Astrocyte (in vitro differentiated cells and primary cell): Measurements from ENCODE around the gene OAS3. TPM values are rescaled to one million over a fixed set of nuclear protein-coding genes. Genes with fewer than 3 reads are reported as not detected.

ENCODE experiments used
- DNase-seq: peaks from one replicate; pipeline ENCODE4 v3.0.0-alpha.2; 2010; ENCODE audit warnings: low read depth
- FAIRE-seq: peaks from 2 replicates; lab custom pipeline; 2011; peaks lifted over from hg19 to GRCh38; lab: Jason Lieb, UNC
- H2AFZ ChIP-seq: 2 replicates; pipeline ENCODE4 v1.6.0; 2012; ENCODE audit warnings: low read depth, low read length, inconsistent platforms
- H3K27ac ChIP-seq: 2 replicates; pipeline ENCODE4 v1.5.1; 2011; ENCODE audit warnings: low read depth, low read length, inconsistent platforms
- H3K27me3 ChIP-seq: 2 replicates; pipeline ENCODE4 v1.6.0; 2011; ENCODE audit warnings: low read length, inconsistent platforms; ENCODE audit not compliant: insufficient read depth
- H3K36me3 ChIP-seq: 2 replicates; pipeline ENCODE4 v1.5.1; 2011; ENCODE audit warnings: low read length, inconsistent platforms; ENCODE audit not compliant: insufficient read depth
- H3K4me1 ChIP-seq: 2 replicates; pipeline ENCODE4 v1.5.1; 2011; ENCODE audit warnings: low read length, inconsistent platforms; ENCODE audit not compliant: insufficient read depth
- H3K4me2 ChIP-seq: 2 replicates; pipeline ENCODE4 v1.6.0; 2012; ENCODE audit warnings: low read length, inconsistent platforms
- H3K4me3 ChIP-seq: 2 replicates; pipeline ENCODE4 v1.5.1; 2011; ENCODE audit warnings: low read depth, mild to moderate bottlenecking, low read length, inconsistent platforms; ENCODE audit not compliant: insufficient read depth
- H3K79me2 ChIP-seq: 2 replicates; pipeline ENCODE4 v1.6.0; 2012; ENCODE audit warnings: mild to moderate bottlenecking, low read length, inconsistent platforms; ENCODE audit not compliant: insufficient read depth
- H3K9ac ChIP-seq: 2 replicates; pipeline ENCODE4 v1.6.0; 2012; ENCODE audit warnings: mild to moderate bottlenecking, low read length, inconsistent platforms
- H3K9me3 ChIP-seq: 2 replicates; pipeline ENCODE4 v1.5.1; 2012; ENCODE audit warnings: low read depth, mild to moderate bottlenecking, low read length, inconsistent platforms; ENCODE audit not compliant: insufficient read depth
- H4K20me1 ChIP-seq: 2 replicates; pipeline ENCODE4 v1.6.0; 2012; ENCODE audit warnings: low read length, inconsistent platforms; ENCODE audit not compliant: insufficient read depth
- H3K27ac Mint-ChIP-seq: one replicate; pipeline ENCODE4 v1.8.0; 2021; ENCODE audit warnings: mild to moderate bottlenecking, mixed read lengths; ENCODE audit not compliant: unreplicated experiment
- H3K27me3 Mint-ChIP-seq: one replicate; pipeline ENCODE4 v1.8.0; 2021; ENCODE audit warnings: low read depth, mixed read lengths; ENCODE audit not compliant: unreplicated experiment
- H3K36me3 Mint-ChIP-seq: one replicate; pipeline ENCODE4 v1.8.0; 2021; ENCODE audit warnings: low read depth, mixed read lengths; ENCODE audit not compliant: unreplicated experiment
- H3K4me1 Mint-ChIP-seq: one replicate; pipeline ENCODE4 v1.8.0; 2021; ENCODE audit warnings: low read depth, mixed read lengths; ENCODE audit not compliant: unreplicated experiment
- H3K4me3 Mint-ChIP-seq: one replicate; pipeline ENCODE4 v1.8.0; 2021; ENCODE audit warnings: mild to moderate bottlenecking, moderate library complexity, mixed read lengths; ENCODE audit not compliant: unreplicated experiment
- H3K9me3 Mint-ChIP-seq: one replicate; pipeline ENCODE4 v1.8.0; 2021; ENCODE audit warnings: mild to moderate bottlenecking, mixed read lengths; ENCODE audit not compliant: unreplicated experiment
- EZH2 ChIP-seq: IDR thresholded peaks from 2 replicates; pipeline ENCODE4 v1.6.1; 2012; ENCODE audit warnings: mild to moderate bottlenecking, low read length, inconsistent platforms; ENCODE audit not compliant: insufficient read depth
- total RNA-seq: library from RNA; stranded (reverse); gene quantifications from 2 replicates; pipeline ENCODE4 v1.2.1, GENCODE V29; 2021
- TF ChIP-seq, protein P1 (sequence below): IDR thresholded peaks from 2 replicates; pipeline ENCODE4 v1.5.1; 2011; ENCODE audit warnings: low read depth, mild to moderate bottlenecking, inconsistent platforms, low read length, moderate library complexity; ENCODE audit not compliant: insufficient read depth

OAS3 gene
- total RNA-seq, 1 donor from 2014 or later = 33.8 TPM

- Histone ChIP-seq H4K20me1 (no peaks in the 10 kb centered on the region), H3K36me3 (no peaks in the 10 kb centered on the region), H3K27ac (no peak overlapping the region), H3K27me3 (no peaks in the 10 kb centered on the region), H3K4me3 (no peak overlapping the region), H3K9ac (no peak overlapping the region), H3K9me3 (no peaks in the 10 kb centered on the region), H3K4me2 (no peak overlapping the region), H2AFZ (no peak overlapping the region), H3K79me2 (no peaks in the 10 kb centered on the region), H3K4me1 (no peaks in the 10 kb centered on the region)
- no peak overlapping the region for H3K27ac Mint-ChIP-seq
- H3K4me3 Mint-ChIP-seq = no peak overlapping the region
- no peaks in the 10 kb centered on the region for H3K4me1 Mint-ChIP-seq
- peaks cover 33% of the 10 kb centered on the region for H3K27me3 Mint-ChIP-seq
- H3K9me3 Mint-ChIP-seq = peaks cover 12% of the 10 kb centered on the region
- H3K36me3 Mint-ChIP-seq = peaks cover 43% of the 10 kb centered on the region
- DNase-seq (no peak), FAIRE-seq (no peak)
- TF ChIP-seq, protein P1, sequence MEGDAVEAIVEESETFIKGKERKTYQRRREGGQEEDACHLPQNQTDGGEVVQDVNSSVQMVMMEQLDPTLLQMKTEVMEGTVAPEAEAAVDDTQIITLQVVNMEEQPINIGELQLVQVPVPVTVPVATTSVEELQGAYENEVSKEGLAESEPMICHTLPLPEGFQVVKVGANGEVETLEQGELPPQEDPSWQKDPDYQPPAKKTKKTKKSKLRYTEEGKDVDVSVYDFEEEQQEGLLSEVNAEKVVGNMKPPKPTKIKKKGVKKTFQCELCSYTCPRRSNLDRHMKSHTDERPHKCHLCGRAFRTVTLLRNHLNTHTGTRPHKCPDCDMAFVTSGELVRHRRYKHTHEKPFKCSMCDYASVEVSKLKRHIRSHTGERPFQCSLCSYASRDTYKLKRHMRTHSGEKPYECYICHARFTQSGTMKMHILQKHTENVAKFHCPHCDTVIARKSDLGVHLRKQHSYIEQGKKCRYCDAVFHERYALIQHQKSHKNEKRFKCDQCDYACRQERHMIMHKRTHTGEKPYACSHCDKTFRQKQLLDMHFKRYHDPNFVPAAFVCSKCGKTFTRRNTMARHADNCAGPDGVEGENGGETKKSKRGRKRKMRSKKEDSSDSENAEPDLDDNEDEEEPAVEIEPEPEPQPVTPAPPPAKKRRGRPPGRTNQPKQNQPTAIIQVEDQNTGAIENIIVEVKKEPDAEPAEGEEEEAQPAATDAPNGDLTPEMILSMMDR = no peak
- TF ChIP-seq EZH2 = no peak
These were observed 25.1 kb downstream of the OAS3 start for GRCh38 chr12:112963227-112963861.

DNA sequence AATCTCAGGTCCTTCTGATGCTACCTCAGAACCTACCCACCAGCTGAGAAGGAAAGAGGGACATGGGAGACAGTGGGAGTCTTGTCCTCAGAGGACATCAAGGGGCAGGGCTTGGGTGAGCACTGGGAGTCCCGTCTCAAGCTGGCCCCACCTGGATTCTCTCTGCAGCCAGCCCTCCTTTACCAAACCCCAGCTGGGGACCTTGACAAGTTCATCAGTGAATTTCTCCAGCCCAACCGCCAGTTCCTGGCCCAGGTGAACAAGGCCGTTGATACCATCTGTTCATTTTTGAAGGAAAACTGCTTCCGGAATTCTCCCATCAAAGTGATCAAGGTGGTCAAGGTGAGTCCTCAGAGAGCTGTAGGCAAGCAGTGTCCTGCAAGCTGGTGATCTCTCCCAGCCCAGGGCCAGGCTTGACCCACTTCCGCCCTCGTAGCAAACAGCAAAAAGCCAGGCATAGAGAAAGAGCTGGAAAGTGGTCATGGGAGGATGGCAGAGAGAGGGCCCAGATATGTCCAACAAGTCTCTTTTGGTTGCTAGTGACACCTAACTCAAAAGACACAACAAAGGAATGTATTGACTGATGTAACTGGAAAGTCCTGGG, 25.9 kb downstream of the OAS3 start:
- H3K27me3 Mint-ChIP-seq = peaks cover 33% of the 10 kb centered on the region

More for the DNA sequence above, 25.9 kb downstream of the OAS3 start:
- H3K27ac Mint-ChIP-seq = no peak overlapping the region
- TF ChIP-seq EZH2 = no peak
- TF ChIP-seq, protein P1 = no peak
- H3K4me3 Mint-ChIP-seq = no peak overlapping the region
- FAIRE-seq (no peak), DNase-seq (no peak)
- Histone ChIP-seq H2AFZ (no peak overlapping the region), H3K4me3 (no peak overlapping the region), H3K9me3 (no peaks in the 10 kb centered on the region), H3K9ac (no peak overlapping the region), H3K27ac (no peak overlapping the region), H4K20me1 (no peaks in the 10 kb centered on the region), H3K36me3 (no peaks in the 10 kb centered on the region), H3K79me2 (no peaks in the 10 kb centered on the region), H3K27me3 (no peaks in the 10 kb centered on the region), H3K4me2 (no peak overlapping the region), H3K4me1 (no peaks in the 10 kb centered on the region)
- no peaks in the 10 kb centered on the region for H3K4me1 Mint-ChIP-seq
- peaks cover 11% of the 10 kb centered on the region for H3K9me3 Mint-ChIP-seq
- H3K36me3 Mint-ChIP-seq = peaks cover 40% of the 10 kb centered on the region
